ENCODE results near the gene CCSER1.

Gene CCSER1

GRCh38 chr4:90093526-90093925 is 33.7 kb upstream of the CCSER1 start:
- H3K4me3 ChIP-seq (ENCODE audit: low read depth, low read length): no peak overlapping the region
- TF ChIP-seq, protein P1, sequence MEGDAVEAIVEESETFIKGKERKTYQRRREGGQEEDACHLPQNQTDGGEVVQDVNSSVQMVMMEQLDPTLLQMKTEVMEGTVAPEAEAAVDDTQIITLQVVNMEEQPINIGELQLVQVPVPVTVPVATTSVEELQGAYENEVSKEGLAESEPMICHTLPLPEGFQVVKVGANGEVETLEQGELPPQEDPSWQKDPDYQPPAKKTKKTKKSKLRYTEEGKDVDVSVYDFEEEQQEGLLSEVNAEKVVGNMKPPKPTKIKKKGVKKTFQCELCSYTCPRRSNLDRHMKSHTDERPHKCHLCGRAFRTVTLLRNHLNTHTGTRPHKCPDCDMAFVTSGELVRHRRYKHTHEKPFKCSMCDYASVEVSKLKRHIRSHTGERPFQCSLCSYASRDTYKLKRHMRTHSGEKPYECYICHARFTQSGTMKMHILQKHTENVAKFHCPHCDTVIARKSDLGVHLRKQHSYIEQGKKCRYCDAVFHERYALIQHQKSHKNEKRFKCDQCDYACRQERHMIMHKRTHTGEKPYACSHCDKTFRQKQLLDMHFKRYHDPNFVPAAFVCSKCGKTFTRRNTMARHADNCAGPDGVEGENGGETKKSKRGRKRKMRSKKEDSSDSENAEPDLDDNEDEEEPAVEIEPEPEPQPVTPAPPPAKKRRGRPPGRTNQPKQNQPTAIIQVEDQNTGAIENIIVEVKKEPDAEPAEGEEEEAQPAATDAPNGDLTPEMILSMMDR (IDR thresholded peaks at IDR 0.05; ENCODE audit: borderline replicate concordance, insufficient read depth, low read depth, low read length): no peak

GRCh38 chr4:90095000-90095399 is 32.2 kb upstream of the CCSER1 start:
- H3K4me3 ChIP-seq (ENCODE audit: low read depth, low read length): no peak overlapping the region
- TF ChIP-seq, protein P1 (IDR thresholded peaks at IDR 0.05; ENCODE audit: borderline replicate concordance, insufficient read depth, low read depth, low read length): no peak

GRCh38 chr4:90099812-90100211 is 27.4 kb upstream of the CCSER1 start:
- H3K4me3 ChIP-seq (ENCODE audit: low read depth, low read length): no peak overlapping the region
- TF ChIP-seq, protein P1 (IDR thresholded peaks at IDR 0.05; ENCODE audit: borderline replicate concordance, insufficient read depth, low read depth, low read length): no peak

GRCh38 chr4:90103991-90104390 is 23.2 kb upstream of the CCSER1 start:
- TF ChIP-seq, protein P1 (IDR thresholded peaks at IDR 0.05; ENCODE audit: borderline replicate concordance, insufficient read depth, low read depth, low read length): no peak
- no peak overlapping the region for H3K4me3 ChIP-seq (ENCODE audit: low read depth, low read length)

- TF ChIP-seq, protein P1 (IDR thresholded peaks at IDR 0.05; ENCODE audit: borderline replicate concordance, insufficient read depth, low read depth, low read length): no peak
- H3K4me3 ChIP-seq (ENCODE audit: low read depth, low read length): no peak overlapping the region
These were observed 21.9 kb upstream of the CCSER1 start for GRCh38 chr4:90105274-90105673.

- H3K4me3 ChIP-seq (ENCODE audit: low read depth, low read length): no peak overlapping the region
- TF ChIP-seq, protein P1 (IDR thresholded peaks at IDR 0.05; ENCODE audit: borderline replicate concordance, insufficient read depth, low read depth, low read length): no peak
These were observed 14.5 kb upstream of the CCSER1 start for GRCh38 chr4:90112715-90113114.

GRCh38 chr4:90113881-90114457 is 13.2 kb upstream of the CCSER1 start:
- TF ChIP-seq, protein P1 (IDR thresholded peaks at IDR 0.05; ENCODE audit: borderline replicate concordance, insufficient read depth, low read depth, low read length): no peak

More at GRCh38 chr4:90113881-90114457, 13.2 kb upstream of the CCSER1 start:
- H3K4me3 ChIP-seq (ENCODE audit: low read depth, low read length): no peak overlapping the region

All from GM12875 (cell line).